ENCODE results near the gene NAGA. TPM values are rescaled to one million over a fixed set of nuclear protein-coding genes. Genes with fewer than 3 reads are reported as not detected.

The NAGA gene
- total and polyA plus RNA-seq, 2 of the 4 experiments (the other 2 are of a cell fraction): 34.3 to 44.8 TPM

DNA sequence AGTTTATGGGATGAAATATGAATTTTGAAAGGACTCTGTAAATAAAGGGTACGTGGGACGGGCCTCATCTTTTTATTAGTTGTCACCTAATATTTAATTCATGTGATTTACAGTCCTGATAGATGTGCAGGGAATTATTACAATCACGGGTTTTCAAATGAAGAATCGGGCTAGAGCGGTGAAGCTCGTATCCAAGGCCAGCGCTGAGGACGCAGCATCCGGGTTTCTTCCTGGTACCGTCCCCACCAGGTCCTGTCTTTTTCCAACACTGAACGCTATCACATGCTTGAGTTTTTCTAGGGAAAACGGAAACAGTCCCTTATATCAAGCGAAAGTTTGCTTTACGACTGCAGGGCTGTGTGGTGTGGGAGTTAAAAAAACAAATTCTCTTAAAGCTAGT is 9.7 kb upstream of the NAGA start:
- Histone ChIP-seq H3K4me3 (ENCODE audit: insufficient read depth, low read depth, low read length) (peak overlapping the region; percentile 59), H3K18ac (ENCODE audit: low read depth, low read length) (no peak overlapping the region), H4K8ac (ENCODE audit: low read depth in 2 of 2, low read length in 2 of 2) (peak overlapping the region; percentile 75 to 99; a peak in 3 of 4 replicates), H3K9ac (ENCODE audit: low read depth, low read length) (peak overlapping the region; percentile 80), H3K4ac (ENCODE audit: low read depth, low read length) (peak overlapping the region; percentile 61; the same call in 1 of the 2 replicates), H2AK9ac (replicated peaks; ENCODE audit: low read depth, low read length, poor library complexity) (no peak overlapping the region), H3K79me1 (ENCODE audit: low read depth in 1 of 2, low read length in 2 of 2) (peaks cover 19 to 43% of the 10 kb centered on the region in 2 experiments), H3K14ac (replicated peaks; ENCODE audit: low read depth, low read length) (peak overlapping the region; percentile 39), H3K27me3 (ENCODE audit: control insufficient read depth, insufficient read depth, low read length) (no peaks in the 10 kb centered on the region), H2AFZ (replicated peaks; ENCODE audit: low read length, poor library complexity) (peak overlapping the region; percentile 98), H2AK5ac (ENCODE audit: low read depth, low read length) (no peak overlapping the region; the same call in 1 of the 2 replicates), H2BK120ac (ENCODE audit: low read depth, low read length) (no peak overlapping the region), H3K27ac (ENCODE audit: insufficient read depth, low read length) (peak overlapping the region; percentile 35; the same call in 1 of the 2 replicates), H2BK15ac (ENCODE audit: low read depth, low read length) (no peak overlapping the region), H3K56ac (ENCODE audit: extremely low read depth, insufficient read depth, low read length) (no peak overlapping the region), H4K20me1 (ENCODE audit: insufficient read depth, low read length) (no peaks in the 10 kb centered on the region), H3K9me1 (ENCODE audit: insufficient read depth, low read length) (peaks cover 12% of the 10 kb centered on the region; the same call in 1 of the 2 replicates), H4K5ac (ENCODE audit: low read depth, low read length) (peak overlapping the region; percentile 70; the same call in 1 of the 2 replicates), H3K36me3 (ENCODE audit: control insufficient read depth, insufficient read depth, low read length) (peaks cover 17% of the 10 kb centered on the region), H2BK20ac (ENCODE audit: low read depth, low read length) (no peak overlapping the region), H3K4me2 (ENCODE audit: low read depth, low read length) (peak overlapping the region; percentile 86), H4K91ac (ENCODE audit: insufficient read depth, low read depth, low read length) (no peak overlapping the region), H3K23ac (ENCODE audit: low read depth, low read length) (peak overlapping the region; percentile 71; the same call in 1 of the 2 replicates), H3K4me1 (ENCODE audit: control insufficient read depth, insufficient read depth, low read length) (peaks cover 6% of the 10 kb centered on the region), H3K9me3 (ENCODE audit: control insufficient read depth, insufficient read depth, low read length) (no peaks in the 10 kb centered on the region), H2BK5ac (ENCODE audit: low read depth, low read length, poor library complexity, severe bottlenecking) (peak overlapping the region; percentile 10)
- BruUV-seq (replicated peaks): no TSS peak
- TF ChIP-seq MXI1 (IDR thresholded peaks at IDR 0.05; ENCODE audit: borderline replicate concordance, low read depth, low read length) (peak; percentile 20; the same call in 1 of the 2 replicates), RFX5 (IDR thresholded peaks at IDR 0.05; ENCODE audit: low read depth, low read length) (no peak)
- ChIA-PET CTCF (interaction anchor here (0.5 kb wide), 1 partner anchor 119 kb away, joined by 4 read pairs; no protein-coding TSS in a partner anchor), POLR2A (ENCODE audit: unreplicated experiment) (no interaction called here)
- peak; percentile 53 for DNase-seq
- WGBS, 2 experiments (ENCODE audit: extremely low coverage in 2 of 2, insufficient read length in 1 of 2): no CpG with 5 or more reads among the region's 14 CpGs
- dilution Hi-C loops (cut with HindIII; ENCODE audit: low sequenced_read_pairs, unreplicated experiment) (no loop called here), intact Hi-C loops (cut with micrococcal nuclease) (no loop called here), in situ Hi-C loops (cut with MboI; ENCODE audit: low sequenced_read_pairs) (no loop called here)
- ATAC-seq (ENCODE audit: low read depth): peak; percentile 10; the same call in 1 of the 2 replicates
